GF-D8 (cell line): ENCODE results near the gene ARHGEF39.
"Not testable (repeated sequence)": the region's sequence is repeated elsewhere in the genome, so short reads cannot be mapped to it uniquely, and the experiment has no call there.

Experiments
- DNase-seq: peaks from one replicate; lab custom pipeline; 2025; lab: John Stamatoyannopoulos, UW

The ARHGEF39 gene

DNA sequence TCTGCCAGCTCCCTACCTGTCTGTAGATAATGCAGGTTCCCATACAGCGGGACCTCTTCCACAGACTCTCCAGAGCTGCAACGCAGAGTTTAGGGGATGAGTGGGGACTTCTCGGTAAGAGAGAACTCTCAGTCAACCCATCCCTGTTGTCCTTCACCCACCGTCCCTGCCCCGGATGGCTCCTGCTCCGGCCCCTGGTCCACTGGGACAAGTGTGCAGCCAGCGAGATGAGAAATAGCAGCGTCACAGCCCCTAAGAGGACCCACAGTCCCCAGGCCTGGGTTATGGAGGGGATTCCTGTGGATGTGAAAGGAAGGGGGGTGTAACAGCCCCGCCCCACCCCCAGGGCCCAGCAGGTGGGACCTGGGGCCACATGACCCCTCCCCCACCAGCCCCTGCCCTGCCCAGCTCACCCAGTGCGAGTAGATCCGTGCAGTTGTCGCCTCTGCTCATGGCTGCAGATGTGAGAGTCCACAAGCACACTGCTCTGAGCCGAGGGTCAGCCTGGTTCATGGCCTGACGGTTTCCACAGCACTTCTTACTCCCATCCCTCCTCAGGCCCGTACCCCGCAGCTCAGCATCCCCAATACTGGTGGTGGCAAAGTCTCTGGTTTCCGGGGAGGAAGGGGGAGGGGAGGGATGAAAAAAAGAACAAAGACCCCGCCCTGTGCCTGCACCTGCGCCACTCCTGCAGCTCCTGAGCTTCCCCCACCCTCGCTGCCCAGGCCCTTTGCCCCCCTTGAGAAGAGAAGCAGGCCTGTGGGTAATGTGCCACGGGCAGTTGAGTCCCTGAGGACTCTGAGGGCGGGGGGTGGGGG, 14.4 kb downstream of the ARHGEF39 start, which contains the start of gene SIT1:
TSS of gene SIT1 (minus strand) at position 591 of the 818 bp plus-strand sequence. CDS start at position 513, 78 bp downstream.
- DNase-seq: no peak

DNA sequence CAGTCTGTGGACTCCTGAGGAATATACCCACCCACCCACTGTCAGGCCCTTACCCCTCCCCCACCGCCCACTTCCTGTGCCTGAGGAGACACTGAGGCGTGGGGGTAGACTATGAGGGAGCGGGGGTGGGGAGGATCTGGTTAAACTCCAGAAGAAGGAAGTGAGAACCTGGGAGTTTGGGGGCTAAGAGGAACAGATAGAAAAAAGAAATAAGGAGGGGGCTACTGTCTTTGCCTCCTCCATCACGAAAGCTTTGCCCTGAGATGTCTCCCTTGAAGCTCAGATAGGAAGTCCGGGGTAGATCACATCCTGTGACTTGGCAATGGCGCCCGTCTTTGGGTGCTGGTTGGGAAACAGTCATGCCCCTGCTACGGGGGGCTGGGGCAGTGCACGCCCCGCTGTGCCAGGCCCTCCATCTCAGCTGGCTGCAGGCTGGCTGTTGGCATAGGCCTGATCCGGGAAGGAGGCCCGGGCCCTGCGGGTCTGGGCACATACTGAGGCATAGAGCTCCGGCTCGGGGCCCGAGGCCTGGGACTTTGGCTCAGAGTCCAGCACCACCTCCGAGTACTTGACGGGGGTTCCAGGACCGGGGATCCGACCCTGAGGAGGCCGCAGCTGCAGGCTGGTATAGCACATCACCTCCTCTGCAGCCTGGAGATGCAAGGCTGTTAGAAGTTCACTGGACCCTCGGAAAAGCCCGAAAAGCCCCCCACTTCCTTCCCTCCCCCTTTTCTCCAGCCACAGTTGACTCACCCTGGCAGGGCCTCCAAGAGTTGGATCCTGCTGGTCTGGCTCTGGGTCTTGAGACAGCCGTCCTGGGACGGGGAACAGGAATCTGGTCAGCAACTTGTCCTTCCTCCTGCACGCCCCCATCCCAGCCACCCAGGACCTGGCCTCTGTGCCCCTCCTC, 15.3 kb downstream of the ARHGEF39 start:
- no peak for DNase-seq

DNA sequence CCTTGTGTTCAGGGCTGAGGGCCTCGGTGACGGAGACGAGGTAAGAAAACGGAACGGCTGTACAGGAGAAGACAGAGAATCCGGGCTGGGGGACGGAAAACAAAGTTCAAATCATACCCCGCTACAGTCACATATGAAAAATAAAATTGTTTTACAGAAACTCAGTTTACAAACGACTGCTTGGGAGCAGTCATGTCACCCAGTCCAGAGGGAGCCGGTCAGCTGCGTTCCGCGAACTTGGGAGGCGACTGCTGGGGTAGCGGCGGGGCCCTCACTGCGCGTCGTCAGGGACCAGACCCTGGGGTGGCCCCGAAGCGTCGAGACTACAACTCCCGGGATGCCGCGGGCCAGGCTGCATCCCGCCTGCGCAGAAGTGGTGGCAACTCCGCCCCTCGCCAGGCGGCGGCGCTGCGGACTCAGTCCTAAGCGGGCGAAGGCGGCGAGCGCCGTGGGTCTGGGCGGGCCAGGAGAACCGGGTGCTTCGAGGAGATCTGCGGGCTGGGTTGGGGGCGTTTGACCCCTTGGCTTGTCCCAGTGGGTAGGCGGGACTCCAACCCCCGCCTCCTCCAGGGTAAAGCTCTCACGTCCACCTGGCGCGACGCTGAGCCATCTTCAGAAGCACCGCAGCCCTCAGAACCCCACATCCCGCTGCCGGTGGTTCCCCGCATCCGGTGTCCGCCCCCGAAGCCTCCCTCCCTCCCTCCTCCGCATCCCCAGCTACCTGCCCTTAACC, 18.3 kb downstream of the ARHGEF39 start:
- DNase-seq: peak; percentile 68

DNA sequence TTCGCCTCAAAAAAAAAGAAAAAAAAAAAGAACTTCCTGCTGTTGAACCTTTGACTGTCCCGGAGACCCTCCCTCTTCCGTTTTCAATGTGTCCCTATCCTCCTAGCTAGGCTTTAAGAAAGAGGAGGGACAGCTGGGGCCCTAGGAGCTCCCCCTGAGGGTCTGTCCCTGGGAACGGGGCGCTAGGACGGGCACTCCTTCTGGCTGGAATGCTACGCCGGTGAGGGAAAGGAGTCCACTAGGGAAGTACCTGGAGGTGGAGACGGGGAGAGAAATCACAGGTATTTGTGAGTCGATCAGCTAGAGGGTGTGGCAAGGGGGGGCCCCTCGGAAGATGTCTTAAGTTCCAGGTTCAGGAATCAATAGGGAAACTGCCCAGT, 18.9 kb downstream of the ARHGEF39 start:
- peak; percentile 44 for DNase-seq

DNA sequence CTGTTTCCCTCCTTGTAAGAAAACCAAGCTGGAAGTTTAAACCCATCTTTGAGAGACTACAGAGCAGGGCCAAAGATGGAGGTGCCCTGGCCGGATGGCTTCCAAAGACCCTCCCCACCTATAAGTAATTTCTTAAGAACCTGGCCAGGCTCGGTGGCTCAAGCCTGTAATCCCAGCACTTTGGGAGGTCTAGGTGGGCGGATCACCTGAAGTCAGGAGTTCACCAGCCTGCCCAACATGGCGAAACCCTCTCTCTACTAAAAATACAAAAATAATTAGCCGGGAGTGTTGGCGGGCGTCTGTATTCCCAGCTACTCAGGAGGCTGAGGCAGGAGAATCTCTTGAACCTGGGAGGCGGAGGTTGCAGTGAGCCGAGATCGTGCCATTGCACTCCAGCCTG, 19.3 kb downstream of the ARHGEF39 start:
- DNase-seq: not testable (repeated sequence)

DNA sequence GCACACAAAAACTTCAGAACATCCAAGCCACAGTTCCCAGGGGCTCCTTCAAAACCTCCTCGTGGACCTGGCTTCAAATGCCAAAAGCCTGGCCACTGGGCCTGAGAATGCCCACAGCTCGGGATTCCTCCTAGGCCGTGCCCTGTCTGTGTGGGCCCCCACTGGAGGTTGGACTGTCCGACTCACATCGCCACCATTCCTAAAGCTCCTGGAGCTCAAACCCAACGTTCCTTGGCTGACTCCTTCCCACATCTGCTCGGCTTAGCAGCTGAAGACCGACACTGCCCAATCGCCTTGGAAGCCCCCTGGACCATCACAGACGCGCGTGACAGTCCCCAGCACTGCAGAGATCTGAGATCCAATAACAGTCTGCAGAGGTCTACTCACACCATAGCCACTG, 21.9 kb downstream of the ARHGEF39 start:
- no peak for DNase-seq

DNA sequence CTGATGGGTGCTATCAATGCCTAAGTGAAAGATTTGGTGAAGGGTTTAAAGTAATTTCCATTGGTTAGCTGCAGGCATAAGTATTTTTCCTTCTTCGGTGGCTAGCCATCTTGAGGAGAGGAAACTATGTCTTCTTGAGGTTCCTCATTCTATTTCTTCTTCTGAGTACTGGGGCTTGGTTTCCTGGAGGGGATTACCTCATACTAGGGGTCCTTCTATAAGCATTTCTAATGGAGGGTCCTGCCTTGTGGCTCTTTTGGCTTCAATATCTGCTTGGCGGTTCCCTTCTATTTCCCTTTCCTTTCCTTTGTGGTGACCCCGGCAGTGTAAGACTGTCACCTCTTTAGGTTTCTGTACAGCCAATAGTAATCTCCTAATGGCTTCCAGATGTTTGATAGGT, 23.5 kb downstream of the ARHGEF39 start:
- peak; percentile 55 for DNase-seq

DNA sequence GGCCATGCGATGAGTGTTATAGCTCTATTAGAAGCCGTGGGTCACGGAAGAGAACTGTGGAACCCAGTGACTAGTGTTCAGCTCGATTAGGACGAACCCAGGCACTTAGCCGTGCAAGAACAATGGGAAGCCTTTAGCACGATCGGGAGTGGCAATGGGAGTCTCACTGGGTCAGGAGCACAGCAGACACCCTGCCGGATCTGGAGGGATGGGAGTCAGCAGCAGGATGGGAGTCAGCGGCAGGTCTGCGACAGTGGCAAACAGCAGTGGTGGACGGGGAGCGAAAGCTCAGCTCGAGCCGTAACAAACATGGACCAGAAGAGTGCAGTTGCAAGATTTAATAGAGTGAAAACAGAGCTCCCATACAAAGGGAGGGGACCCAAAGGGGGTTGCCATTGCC, 24.6 kb downstream of the ARHGEF39 start:
- DNase-seq: not testable (repeated sequence)

DNA sequence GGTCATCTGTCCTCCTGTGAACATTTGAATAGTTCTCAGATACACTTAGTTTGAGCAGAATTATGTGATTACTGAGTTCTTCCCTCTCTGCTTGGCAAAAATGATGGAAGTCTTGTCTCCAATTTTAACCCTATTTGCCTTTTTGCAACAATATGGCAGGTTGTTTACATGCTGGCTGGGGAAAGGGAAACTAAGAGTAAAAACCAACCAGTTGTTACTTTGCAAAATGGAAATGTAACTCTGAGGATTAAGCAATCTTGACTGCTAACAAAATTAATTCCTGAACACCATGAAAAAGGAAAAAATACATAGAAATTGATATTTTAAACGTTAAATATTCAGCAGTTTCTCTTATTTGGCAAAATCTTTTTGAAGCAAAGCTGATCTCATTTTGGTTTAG, 25.4 kb downstream of the ARHGEF39 start:
- no peak for DNase-seq

DNA sequence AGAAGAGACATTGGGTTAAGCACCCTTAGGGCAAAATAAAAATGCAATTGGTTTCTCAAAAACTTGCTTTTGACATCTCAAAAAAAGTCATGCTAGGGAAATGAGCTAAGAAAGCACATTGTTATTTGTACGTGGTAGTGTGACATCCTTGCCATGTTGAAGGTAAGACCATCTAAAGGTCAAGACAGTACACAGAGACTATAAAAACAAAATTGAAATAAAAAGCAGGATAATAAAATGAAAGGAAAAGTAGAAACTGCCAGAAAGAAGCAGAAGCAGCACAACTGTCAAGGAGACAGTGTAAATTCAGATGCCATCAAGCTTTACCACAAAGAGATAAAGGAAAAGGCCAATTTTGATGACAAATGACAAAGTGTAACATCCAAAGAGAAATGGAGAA, 25.8 kb downstream of the ARHGEF39 start:
- DNase-seq: not testable (repeated sequence)

DNA sequence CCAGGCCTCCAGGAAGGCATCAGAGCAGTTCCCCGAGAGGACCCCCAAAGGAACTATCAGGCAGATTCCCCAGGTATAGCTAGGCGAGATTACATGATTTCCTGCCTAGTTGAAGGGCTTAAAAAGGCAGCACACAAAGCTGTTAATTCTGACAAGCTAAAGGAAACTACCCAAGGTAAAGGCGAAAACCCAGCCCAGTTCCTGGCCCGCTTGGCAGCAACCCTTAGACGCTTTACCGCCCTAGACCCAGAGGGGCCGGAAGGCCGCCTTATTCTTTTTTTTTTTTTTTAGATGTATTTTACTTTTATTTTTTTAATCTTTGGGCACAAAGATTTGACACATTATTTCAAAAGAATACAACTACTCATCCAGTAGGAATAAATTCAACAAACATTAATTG, 26.2 kb downstream of the ARHGEF39 start:
- not testable (repeated sequence) for DNase-seq

DNA sequence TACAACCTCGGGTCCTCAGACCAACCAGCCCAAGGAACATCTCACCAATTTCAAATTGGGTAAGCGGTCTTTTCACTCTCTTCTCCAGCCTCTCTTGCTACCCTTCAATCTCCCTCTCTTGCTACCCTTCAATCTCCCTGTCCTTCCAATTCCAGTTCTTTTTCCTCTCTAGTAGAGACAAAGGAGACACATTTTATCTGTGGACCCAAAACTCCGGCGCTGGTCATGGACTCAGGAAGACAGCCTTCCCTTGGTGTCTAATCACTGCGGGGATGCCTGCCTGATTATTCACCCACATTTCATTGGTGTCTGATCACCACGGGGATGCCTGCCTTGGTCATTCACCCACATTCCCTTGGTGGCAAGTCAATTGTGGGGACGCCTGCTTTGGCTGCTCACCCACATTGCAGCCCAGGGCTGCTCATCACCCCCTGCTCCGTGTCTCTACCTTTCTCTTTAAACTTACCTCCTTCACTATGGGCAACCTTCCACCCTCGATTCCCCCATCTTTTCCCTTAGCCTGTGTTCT, 27.5 kb downstream of the ARHGEF39 start:
- not testable (repeated sequence) for DNase-seq

DNA sequence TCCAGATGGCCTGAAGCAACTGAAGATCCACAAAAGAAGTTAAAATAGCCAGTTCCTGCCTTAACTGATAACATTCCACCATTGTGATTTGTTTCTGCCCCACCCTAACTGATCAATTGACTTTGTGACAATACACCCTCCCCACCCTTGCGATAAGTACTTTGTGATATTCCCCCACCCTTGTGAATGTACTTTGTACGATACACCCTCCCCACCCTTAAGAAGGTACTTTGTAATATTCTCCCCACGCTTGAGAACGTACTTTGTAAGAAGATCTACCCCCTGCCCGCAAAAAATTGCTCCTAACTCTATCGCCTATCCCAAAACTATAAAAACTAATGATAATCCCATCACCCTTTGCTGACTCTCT, 28.1 kb downstream of the ARHGEF39 start:
- not testable (repeated sequence) for DNase-seq

DNA sequence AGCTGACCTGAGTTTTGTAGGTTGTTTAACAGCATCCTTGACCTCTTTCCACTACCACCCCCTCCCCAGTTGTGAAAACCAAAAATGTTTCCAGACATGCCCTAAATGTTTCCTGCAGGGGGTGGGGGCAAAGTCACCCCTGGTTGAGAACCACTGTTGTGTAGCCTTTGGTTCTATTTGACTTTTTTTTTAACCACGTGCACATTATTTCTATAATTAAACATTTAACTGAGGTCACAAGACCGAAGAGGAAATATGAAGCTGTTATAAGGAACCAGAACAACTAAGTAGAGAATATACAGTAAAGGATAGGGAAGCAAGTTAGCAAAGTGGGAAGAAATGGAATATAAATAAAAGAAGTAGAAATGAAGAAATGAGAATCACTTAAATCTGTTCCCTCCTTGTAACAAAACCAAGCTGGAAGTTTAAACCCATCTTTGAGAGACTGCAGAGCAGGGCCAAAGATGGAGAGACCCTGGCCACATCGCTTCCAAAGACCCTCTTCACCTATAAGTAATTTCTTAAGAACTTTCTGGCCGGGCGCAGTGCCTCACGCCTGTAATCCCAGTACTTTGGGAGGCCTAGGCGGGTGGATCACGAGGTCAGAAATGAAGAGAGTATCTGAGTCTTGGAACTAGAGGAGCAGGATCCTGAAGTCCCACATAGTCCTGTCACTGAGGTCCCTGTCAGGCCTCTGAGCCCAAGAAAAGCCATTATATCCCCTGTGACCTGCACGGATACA, 28.7 kb downstream of the ARHGEF39 start:
- DNase-seq: no peak

DNA sequence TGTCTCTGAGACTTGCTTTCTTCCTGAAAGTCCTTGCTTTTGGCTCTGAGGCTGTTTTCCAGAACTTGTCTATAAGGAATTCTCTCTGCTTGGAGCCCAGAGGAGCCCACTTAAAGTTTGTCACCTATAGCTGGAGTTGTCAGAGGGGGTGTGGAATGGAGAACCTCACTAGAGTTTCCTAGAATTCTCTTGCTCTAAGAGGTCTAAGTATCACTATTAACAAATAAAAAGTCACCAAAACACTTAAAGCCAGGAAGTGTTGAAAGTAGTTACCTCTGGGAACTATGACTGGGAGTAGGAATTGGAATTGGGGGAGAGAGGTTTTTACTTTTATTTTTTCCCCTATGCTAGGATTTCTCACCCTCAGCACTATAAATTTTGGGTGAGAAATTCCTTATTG, 29.3 kb downstream of the ARHGEF39 start:
- DNase-seq: no peak

DNA sequence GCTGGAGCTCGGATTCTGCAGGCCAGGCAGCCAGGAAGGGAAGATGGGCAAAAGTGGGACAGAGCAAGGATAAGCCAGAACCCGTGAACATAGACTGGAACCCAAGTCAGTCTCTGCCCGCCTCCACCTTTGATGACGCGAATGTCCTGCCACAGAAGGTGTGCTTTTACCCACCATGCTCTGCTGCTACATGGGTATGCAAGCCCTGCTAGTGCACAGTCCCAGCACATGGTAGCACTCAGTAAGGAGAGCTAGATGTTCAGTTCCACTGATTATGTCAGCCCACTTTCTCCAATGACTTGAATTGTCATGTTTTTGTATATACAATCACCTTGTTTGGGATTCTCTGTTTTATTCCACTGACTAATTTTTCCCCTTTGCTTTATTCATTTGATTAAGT, 35.4 kb downstream of the ARHGEF39 start:
- no peak for DNase-seq

DNA sequence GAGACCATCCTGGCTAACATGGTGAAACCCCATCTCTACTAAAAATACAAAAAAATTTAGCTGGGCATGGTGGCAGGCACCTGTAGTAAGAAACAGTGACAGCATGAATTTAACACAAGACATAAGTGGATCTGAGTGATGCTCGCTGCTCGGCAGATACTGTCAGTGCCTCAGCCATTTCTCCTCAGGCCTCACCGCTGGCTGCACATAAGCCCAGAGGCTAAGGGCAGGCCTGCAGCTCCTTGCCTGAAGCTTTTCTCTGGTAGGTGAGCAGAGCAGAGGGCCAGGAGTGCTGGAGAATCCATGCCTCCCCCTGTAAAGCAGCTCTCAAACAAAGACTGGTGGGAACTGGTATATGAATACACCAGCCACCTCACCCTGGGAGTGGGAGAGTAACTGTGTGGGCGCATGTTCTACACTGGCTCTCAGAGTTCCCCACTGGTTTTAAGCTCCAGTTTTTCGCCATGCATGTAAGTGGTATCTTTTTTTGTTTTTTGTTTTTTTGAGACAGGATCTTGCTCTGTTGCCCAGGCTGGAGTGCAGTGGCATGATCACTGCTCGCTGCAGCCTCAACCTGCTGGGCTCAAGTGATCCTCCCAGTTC, 36.5 kb downstream of the ARHGEF39 start:
- DNase-seq: no peak

DNA sequence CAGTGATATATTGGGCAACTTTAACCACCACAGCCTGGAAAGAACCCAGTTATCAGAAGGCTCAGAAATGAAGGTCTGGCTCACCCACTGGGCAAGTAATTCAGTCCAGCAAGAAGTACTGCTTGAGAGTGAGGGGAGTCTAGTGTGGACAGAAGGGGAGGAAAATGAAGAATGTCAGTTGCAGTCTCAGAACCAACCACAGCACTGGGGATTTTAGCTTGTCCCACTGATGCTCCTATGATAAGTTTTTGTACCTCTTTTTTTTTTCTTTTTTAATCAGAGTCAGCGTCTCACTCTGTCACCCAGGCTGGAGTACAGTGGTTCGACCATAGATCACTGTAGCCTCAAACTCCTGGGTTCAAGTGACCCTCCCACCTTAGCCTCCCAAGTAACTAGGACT, 37.4 kb downstream of the ARHGEF39 start:
- DNase-seq: no peak

DNA sequence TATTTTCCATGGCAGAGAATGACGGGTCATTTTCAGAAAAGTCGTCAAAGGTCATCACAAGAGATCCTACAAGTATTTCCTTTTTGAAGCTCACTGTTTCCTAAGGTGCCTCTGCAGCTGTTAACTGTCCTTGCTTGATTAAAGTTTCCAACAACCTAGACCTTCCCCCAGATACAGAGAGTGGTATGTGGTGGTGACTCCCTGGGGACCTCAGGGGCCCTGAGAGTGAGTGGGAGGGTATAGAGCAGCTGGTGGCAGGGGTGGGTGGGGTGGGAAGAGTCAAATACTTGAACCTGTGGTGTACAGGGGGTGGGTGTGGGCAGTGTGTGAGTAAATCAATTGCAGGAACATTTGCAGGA, 45.2 kb downstream of the ARHGEF39 start:
- DNase-seq: peak; percentile 96

DNA sequence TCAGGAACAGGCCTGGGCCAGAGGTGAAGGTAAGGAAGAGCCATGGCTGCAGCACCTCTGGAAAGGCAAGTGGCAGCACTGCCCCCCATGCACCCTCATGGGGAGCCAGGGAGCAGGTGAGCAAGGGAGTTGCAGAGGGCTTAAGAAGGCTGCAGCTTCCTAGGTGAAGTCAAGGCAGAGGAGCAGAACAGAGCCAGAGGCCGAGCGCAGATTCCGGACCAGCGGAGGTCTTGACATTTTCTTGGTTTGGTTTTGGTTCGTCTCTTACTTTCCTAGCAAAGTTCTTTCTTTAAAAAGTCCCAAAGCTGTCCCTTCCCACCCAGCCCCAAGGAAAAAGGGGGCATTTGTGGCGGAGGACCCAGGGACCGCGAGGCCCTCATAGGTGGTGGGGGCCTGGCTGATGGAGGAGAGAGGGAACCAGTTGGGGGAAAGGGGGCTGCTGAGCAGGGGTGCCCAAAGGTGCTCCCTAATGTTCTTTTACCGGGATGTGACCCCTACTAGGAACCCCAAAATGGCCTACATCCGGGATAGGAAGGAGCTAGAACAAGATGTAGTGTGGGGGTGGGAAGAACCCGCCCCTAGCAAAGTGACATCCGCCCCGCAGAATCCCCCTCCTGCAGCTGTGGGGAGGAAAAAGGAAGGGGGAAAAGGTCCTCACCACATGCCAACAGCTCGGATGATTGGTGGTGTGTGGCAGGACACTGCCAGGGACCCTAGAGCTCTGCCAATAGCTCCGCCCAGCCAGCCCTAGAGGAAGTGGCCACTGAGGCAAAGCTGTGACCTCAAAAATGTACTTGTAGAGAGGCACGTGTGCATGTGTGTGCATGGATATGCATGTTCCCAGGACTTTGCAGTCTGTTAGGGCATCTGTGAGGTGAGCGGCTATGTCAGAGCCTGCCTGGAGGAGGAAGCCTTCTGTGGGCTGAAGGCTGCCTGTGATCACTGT, 45.9 kb downstream of the ARHGEF39 start:
- DNase-seq: peak; percentile 97
